Spleen (tissue), 11 donors: ENCODE results near the gene TRAM2. TPM values are rescaled to one million over a fixed set of nuclear protein-coding genes. Genes with fewer than 3 reads are reported as not detected.

ENCODE experiments used
- DNase-seq: peaks from one replicate; pipeline ENCODE4 v3.0.0-alpha.2; 2020
- H3K27ac ChIP-seq, 8 donors: fragments of 200-600 bp; sonication (generic) in 7 of 8; 1 replicate in 4 of 8; 2 replicates in 4 of 8; pipeline versions ENCODE4 v1.5.0 to v1.8.0; 2016 to 2021; ENCODE audit warnings: inconsistent platforms in 4 of 8, mild to moderate bottlenecking in 4 of 8, moderate library complexity in 1 of 8
- H3K27me3 ChIP-seq, 7 donors: fragments of 200-600 bp; sonication (generic) in 6 of 7; replicated peaks in 1 of 7; 1 replicate in 4 of 7; 2 replicates in 3 of 7; pipeline versions ENCODE4 v1.5.0 to v1.8.0; 2016 to 2021; ENCODE audit warnings: inconsistent platforms in 3 of 7, mild to moderate bottlenecking in 1 of 7
- H3K36me3 ChIP-seq, 6 donors: fragments of 200-600 bp; sonication (generic) in 5 of 6; 1 replicate in 4 of 6; 2 replicates in 2 of 6; pipeline versions ENCODE4 v1.5.0 to v1.8.0; 2016 to 2021; ENCODE audit warnings: inconsistent platforms in 2 of 6
- H3K4me1 ChIP-seq, 6 donors: fragments of 200-600 bp; sonication (generic) in 5 of 6; 1 replicate in 3 of 6; 2 replicates in 3 of 6; pipeline versions ENCODE4 v1.5.0 to v1.8.0; 2016 to 2021; ENCODE audit warnings: inconsistent platforms in 3 of 6
- H3K4me3 ChIP-seq, 8 donors: fragments of 200-600 bp; sonication (generic) in 7 of 8; 1 replicate in 4 of 8; 2 replicates in 4 of 8; pipeline versions ENCODE4 v1.5.0 to v1.8.0; 2016 to 2021; ENCODE audit warnings: inconsistent platforms in 4 of 8, mild to moderate bottlenecking in 4 of 8, moderate library complexity in 2 of 8
- H3K9me3 ChIP-seq, 8 donors: fragments of 200-600 bp; sonication (generic) in 7 of 8; 1 replicate in 4 of 8; 2 replicates in 4 of 8; pipeline versions ENCODE4 v1.5.0 to v1.8.0; 2016 to 2021; ENCODE audit warnings: inconsistent platforms in 4 of 8
- POLR2A ChIP-seq, 3 donors: fragments of 450-650 bp; IDR thresholded peaks; one replicate each; pipeline ENCODE4 v1.5.1; 2017; ENCODE audit warnings: antibody characterized with exemption in 3 of 3, mild to moderate bottlenecking in 1 of 3
- POLR2AphosphoS5 ChIP-seq, 3 donors: sonication (generic); formaldehyde crosslinking; IDR thresholded peaks; one replicate each; pipeline ENCODE4 v1.5.1; 2017; ENCODE audit warnings: antibody characterized with exemption in 3 of 3
- WGBS, 5 donors: extraction: QIAGEN DNeasy Blood & Tissue Kit in 3 of 5; methylation state at CpG; one replicate each; pipeline versions ENCODE4 v1.1.5 to v1.1.7; 2013 to 2018; 5-methylcytosine and 5-hydroxymethylcytosine counted together
- intact Hi-C: fragments of 100-400 bp; cut with DNase I; formaldehyde crosslinking; loops from one replicate; pipeline ENCODE4 v1.15.0; 2023; ENCODE audit warnings: low total_unique reads
- polyA plus RNA-seq, 3 donors: library from polyadenylated mRNA; stranded (reverse); fragments of 200-250 nt; gene quantifications; one replicate each; pipeline ENCODE4 v1.2.1, GENCODE V29; 2013
- total RNA-seq, 7 donors: library from RNA; depleted of rRNA in 3 of 7; stranded (reverse); fragments of >200 nt in 3 of 7; fragmentation: NEBNext Ultra II Directional in 4 of 7; extraction: Animal tissue kit (Norgen Biotek cat#: 25700) in 4 of 7; gene quantifications; one replicate each; pipeline versions ENCODE4 v1.1.0 to v1.2.1, GENCODE V29; 2016 to 2021
- TF ChIP-seq, protein P1 (sequence below), 11 experiments: fragments of 200-600 bp in 7 of 11; fragments of 450-650 bp in 4 of 11; sonication (generic) in 4 of 11; IDR thresholded peaks in 8 of 11; conservative IDR thresholded peaks in 3 of 11; 1 replicate in 7 of 11; 2 replicates in 4 of 11; pipeline versions ENCODE4 v1.4.0 to v1.8.0; 2016 to 2021; ENCODE audit warnings: antibody characterized with exemption in 11 of 11, inconsistent platforms in 4 of 11, mild to moderate bottlenecking in 1 of 11
- donor health status: healthy with polysubstance abuse.
- donor health status: DM: no; HTN: no; CAD: no; lungs with moderate emphysema.
- donor health status: DM: no; HTN: no; CAD: no.
- donor health status: Bipolar disorder and iron deficiency.
- donor health status: healthy.
- donor health status: DM: no; HTN: no; CAD: no.
- donor health status: DM: yes; HTN: yes; CAD: no.

TRAM2 gene
- total and polyA plus RNA-seq, 10 donors: 1.8 to 47.7 (median 32.3) TPM

DNA sequence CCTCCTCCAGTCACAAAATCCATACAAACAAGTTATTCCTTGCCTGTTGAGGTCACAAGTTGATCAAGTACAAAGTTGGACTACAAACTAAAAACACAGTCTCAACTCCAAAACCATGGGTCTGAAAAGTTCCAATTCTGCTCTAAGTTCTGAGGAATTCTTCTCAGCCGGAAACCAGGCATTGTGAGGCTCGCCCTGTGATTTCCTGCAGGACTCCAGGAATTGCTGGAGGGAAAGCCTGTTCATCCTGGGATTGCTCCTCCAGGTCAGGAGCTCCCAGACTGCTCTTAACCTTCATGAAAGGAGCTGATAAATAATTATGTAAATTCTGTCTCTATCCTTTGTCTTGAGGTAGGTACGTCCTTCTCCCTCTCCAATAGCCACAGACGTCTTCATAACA is 8.5 kb downstream of the TRAM2 start:
- no peak for DNase-seq
- TF ChIP-seq POLR2AphosphoS5 (IDR thresholded peaks at IDR 0.05) (no peak), POLR2A (IDR thresholded peaks at IDR 0.05) (no peak)
- TF ChIP-seq, protein P1, sequence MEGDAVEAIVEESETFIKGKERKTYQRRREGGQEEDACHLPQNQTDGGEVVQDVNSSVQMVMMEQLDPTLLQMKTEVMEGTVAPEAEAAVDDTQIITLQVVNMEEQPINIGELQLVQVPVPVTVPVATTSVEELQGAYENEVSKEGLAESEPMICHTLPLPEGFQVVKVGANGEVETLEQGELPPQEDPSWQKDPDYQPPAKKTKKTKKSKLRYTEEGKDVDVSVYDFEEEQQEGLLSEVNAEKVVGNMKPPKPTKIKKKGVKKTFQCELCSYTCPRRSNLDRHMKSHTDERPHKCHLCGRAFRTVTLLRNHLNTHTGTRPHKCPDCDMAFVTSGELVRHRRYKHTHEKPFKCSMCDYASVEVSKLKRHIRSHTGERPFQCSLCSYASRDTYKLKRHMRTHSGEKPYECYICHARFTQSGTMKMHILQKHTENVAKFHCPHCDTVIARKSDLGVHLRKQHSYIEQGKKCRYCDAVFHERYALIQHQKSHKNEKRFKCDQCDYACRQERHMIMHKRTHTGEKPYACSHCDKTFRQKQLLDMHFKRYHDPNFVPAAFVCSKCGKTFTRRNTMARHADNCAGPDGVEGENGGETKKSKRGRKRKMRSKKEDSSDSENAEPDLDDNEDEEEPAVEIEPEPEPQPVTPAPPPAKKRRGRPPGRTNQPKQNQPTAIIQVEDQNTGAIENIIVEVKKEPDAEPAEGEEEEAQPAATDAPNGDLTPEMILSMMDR (IDR thresholded peaks at IDR 0.05 in 8 of 11, conservative IDR thresholded peaks at IDR 0.05 in 3 of 11): no peak
- no peak overlapping the region for H3K4me3 ChIP-seq
- peaks cover 0 to 94% (median 56%) of the 10 kb centered on the region in 6 donors for H3K4me1 ChIP-seq
- intact Hi-C loops: no loop called here
- H3K27me3 ChIP-seq: no peaks in the 10 kb centered on the region
- WGBS, 5 donors: 73 to 80% (median 73%) methylated on average over 4 of the region's 4 CpGs
- peaks cover 0 to 7% (median 0%) of the 10 kb centered on the region in 6 donors for H3K36me3 ChIP-seq
- H3K27ac ChIP-seq: peak overlapping the region in 3 of 8 donors; percentile 24 to 41 (median 25)
- H3K9me3 ChIP-seq: no peaks in the 10 kb centered on the region

DNA sequence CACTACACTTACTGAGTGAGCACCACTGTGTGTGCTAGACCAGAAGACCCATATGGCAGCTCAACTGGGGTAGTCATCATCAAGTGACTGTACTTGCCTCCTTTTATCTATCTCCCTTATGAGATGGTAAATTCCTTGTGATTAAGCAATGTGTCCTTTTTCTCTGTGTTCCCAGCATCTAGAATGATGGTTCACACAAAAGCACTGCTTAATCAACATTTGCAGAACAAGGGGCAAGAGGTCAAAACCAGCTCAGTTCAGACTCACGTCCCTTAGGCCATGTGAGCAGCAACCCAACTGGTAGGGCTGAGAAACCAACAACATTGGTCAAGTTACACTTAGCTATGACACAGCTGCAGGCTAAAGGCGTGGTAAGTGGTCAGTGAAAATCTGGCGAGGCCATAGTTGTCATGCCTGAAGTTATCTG is 10.0 kb downstream of the TRAM2 start:
- H3K9me3 ChIP-seq: no peaks in the 10 kb centered on the region
- intact Hi-C loops: no loop called here
- peak in 1 of 3 donors; percentile 58 for TF ChIP-seq POLR2AphosphoS5 (IDR thresholded peaks at IDR 0.05)
- TF ChIP-seq, protein P1 (IDR thresholded peaks at IDR 0.05 in 8 of 11, conservative IDR thresholded peaks at IDR 0.05 in 3 of 11): no peak
- no peak for TF ChIP-seq POLR2A (IDR thresholded peaks at IDR 0.05)
- peaks cover 0 to 91% (median 45%) of the 10 kb centered on the region in 6 donors for H3K4me1 ChIP-seq
- H3K36me3 ChIP-seq: peaks cover 0 to 7% (median 0%) of the 10 kb centered on the region in 6 donors
- H3K27me3 ChIP-seq: no peaks in the 10 kb centered on the region
- WGBS, 5 donors: 59 to 83% (median 82%) methylated on average over 3 of the region's 3 CpGs
- H3K27ac ChIP-seq: peak overlapping the region in 3 of 8 donors; percentile 25 to 44 (median 42)
- no peak overlapping the region for H3K4me3 ChIP-seq
- DNase-seq: no peak

DNA sequence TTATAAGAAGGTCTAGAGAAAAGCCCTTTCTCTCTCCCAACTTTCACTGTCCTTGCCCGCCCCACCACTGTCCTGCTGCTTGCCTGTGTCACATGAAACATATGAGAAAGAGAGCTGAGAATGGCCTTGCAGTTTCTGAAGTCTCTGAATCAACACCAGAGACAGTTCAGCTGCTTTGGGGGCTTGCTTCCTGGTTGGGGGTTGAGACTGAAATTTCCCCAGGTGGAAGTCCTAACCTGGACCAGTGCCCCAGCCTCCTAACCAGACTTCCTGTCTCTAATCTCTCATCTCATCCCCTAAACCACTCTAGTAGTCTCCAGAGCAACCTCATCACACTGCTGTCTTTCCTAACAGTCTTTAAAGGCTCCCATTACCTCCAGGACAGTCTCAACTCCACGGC is 10.7 kb downstream of the TRAM2 start:
- Histone ChIP-seq H3K4me1 (peaks cover 0 to 84% (median 40%) of the 10 kb centered on the region in 6 donors), H3K27me3 (no peaks in the 10 kb centered on the region), H3K4me3 (no peak overlapping the region), H3K36me3 (peaks cover 0 to 7% (median 0%) of the 10 kb centered on the region in 6 donors), H3K9me3 (no peaks in the 10 kb centered on the region), H3K27ac (peak overlapping the region in 3 of 8 donors; percentile 25 to 44 (median 42))
- TF ChIP-seq POLR2A (IDR thresholded peaks at IDR 0.05) (no peak), POLR2AphosphoS5 (IDR thresholded peaks at IDR 0.05) (no peak)
- TF ChIP-seq, protein P1 (IDR thresholded peaks at IDR 0.05 in 8 of 11, conservative IDR thresholded peaks at IDR 0.05 in 3 of 11): no peak
- DNase-seq: no peak
- WGBS, 5 donors: 66 to 78% (median 76%) methylated on average over 2 of the region's 2 CpGs
- intact Hi-C loops: no loop called here

DNA sequence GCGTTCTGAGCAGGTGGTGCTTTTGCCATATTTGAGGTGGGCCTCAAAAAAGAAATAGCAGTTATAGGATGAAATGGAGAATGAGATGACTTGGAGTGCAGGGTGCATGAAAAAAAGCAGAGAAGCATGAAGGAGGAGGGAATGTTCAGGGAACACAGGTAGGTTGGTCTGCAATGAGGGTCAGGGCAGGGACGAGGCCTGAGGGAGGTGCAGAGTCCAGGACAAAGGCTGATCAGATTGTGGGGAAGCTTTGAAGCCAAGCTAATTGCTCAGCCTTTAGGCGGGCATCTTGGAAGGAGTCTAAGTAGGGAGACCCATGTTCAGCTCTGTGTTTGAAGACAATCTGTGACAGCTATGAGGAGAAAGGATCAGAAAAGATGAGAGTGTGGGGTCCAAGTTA is 12.0 kb downstream of the TRAM2 start:
- no peak overlapping the region for H3K4me3 ChIP-seq
- H3K27me3 ChIP-seq: no peaks in the 10 kb centered on the region
- intact Hi-C loops: no loop called here
- DNase-seq: no peak
- WGBS, 5 donors: 92 to 96% (median 93%) methylated on average over 3 of the region's 3 CpGs
- no peak overlapping the region for H3K27ac ChIP-seq
- TF ChIP-seq, protein P1 (IDR thresholded peaks at IDR 0.05 in 8 of 11, conservative IDR thresholded peaks at IDR 0.05 in 3 of 11): no peak
- TF ChIP-seq POLR2A (IDR thresholded peaks at IDR 0.05) (no peak), POLR2AphosphoS5 (IDR thresholded peaks at IDR 0.05) (no peak)
- peaks cover 0 to 71% (median 33%) of the 10 kb centered on the region in 6 donors for H3K4me1 ChIP-seq
- no peaks in the 10 kb centered on the region for H3K9me3 ChIP-seq
- peaks cover 0 to 10% (median 0%) of the 10 kb centered on the region in 6 donors for H3K36me3 ChIP-seq
